ENCODE measurements around the gene GEMIN8.

Gene GEMIN8

DNA sequence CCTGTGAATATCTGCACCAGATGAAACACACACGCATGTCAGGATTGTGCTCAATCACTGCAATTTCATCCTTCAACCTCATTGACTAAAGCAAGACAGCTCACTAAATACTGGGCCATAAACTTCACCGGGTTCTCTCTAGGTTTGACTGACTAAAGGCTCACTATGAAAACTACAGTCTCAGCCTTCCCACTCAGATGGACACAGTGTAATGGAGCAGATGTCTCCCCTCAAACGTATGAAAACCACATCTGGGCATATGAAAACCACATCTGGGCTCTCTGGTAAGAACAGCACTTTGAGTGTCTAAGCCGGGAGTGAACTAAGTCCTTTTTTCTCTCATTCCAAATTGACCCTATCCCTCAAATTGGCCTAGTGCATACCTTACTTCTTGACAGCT, 15.2 kb downstream of the GEMIN8 start:
- CTCF ChIA-PET = no interaction called here
- TF ChIP-seq, protein P1, sequence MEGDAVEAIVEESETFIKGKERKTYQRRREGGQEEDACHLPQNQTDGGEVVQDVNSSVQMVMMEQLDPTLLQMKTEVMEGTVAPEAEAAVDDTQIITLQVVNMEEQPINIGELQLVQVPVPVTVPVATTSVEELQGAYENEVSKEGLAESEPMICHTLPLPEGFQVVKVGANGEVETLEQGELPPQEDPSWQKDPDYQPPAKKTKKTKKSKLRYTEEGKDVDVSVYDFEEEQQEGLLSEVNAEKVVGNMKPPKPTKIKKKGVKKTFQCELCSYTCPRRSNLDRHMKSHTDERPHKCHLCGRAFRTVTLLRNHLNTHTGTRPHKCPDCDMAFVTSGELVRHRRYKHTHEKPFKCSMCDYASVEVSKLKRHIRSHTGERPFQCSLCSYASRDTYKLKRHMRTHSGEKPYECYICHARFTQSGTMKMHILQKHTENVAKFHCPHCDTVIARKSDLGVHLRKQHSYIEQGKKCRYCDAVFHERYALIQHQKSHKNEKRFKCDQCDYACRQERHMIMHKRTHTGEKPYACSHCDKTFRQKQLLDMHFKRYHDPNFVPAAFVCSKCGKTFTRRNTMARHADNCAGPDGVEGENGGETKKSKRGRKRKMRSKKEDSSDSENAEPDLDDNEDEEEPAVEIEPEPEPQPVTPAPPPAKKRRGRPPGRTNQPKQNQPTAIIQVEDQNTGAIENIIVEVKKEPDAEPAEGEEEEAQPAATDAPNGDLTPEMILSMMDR (IDR thresholded peaks at IDR 0.05; ENCODE audit: insufficient read depth, low read length, missing control alignments) = no peak
- H3K4me3 ChIP-seq (ENCODE audit: low read depth, low read length) = no peak overlapping the region
- no peak for DNase-seq (ENCODE audit: low read depth, low spot score)
- POLR2A ChIA-PET = no interaction called here

DNA sequence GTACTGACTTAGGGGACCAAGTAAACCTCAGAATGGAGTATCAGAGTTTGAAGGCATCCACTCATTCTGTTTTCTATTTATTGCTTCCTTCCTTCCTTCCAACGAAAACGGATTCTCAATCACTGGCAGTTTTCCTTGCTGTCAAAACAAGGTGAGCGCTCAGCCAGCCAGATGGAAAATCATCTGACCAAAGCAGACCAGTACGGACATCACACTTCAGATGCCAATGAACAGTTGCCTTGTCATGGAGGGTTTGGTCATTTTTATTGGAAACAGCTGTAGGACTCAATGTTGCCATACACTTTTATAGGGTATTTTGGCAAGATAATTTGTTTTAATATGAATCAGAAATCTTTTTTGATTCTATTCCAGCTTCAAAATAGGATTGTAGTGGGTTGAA, 16.6 kb downstream of the GEMIN8 start:
- DNase-seq (ENCODE audit: low read depth, low spot score) = no peak

DNA sequence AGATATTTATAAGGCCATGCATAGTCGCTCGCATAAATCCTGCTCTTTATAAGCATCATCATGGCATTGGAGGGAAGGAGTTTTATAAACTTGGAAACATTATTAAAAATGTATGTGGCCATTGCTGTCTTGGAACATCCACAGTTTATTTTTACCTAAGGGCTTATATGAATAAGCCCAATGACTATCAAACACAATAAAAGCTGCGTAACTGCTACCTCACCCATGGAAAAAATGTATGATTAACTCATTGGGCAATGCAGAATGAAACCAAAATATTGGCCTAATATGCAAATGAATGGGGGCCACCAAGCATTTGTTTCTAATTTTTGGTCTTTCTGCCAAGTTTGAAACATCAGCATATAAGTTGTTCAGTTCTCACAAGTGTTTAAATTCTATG, 19.1 kb downstream of the GEMIN8 start:
- POLR2A ChIA-PET = no interaction called here
- no peak overlapping the region for H3K4me3 ChIP-seq (ENCODE audit: low read depth, low read length)
- CTCF ChIA-PET = no interaction called here
- DNase-seq (ENCODE audit: low read depth, low spot score) = no peak
- TF ChIP-seq, protein P1 (IDR thresholded peaks at IDR 0.05; ENCODE audit: insufficient read depth, low read length, missing control alignments) = no peak

More for the DNA sequence above, 16.6 kb downstream of the GEMIN8 start:
- ChIA-PET POLR2A (no interaction called here), CTCF (no interaction called here)
- TF ChIP-seq, protein P1 (IDR thresholded peaks at IDR 0.05; ENCODE audit: insufficient read depth, low read length, missing control alignments) = no peak
- no peak overlapping the region for H3K4me3 ChIP-seq (ENCODE audit: low read depth, low read length)

DNA sequence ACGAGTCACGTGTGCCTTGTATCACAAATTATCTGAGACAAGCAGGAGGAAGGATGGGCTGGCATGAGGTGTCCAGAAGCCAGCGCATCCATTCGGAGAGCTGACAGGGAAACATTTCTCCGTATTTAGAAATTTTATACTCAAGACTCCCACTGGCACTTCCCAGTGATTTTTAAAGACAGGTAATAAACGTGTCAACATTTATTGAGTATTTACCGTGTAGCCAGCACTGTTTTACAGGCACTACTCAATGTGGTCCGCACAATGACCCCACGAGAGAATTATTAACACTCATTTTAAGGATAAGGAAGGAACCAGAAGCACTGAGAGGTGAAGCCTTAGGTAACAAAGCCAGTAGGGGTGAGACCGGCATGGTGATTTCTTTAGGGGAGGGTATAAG, 23.2 kb downstream of the GEMIN8 start:
- DNase-seq (ENCODE audit: low read depth, low spot score) = no peak
- POLR2A ChIA-PET = no interaction called here
- TF ChIP-seq, protein P1 (IDR thresholded peaks at IDR 0.05; ENCODE audit: insufficient read depth, low read length, missing control alignments) = no peak
- CTCF ChIA-PET = no interaction called here
- no peak overlapping the region for H3K4me3 ChIP-seq (ENCODE audit: low read depth, low read length)

DNA sequence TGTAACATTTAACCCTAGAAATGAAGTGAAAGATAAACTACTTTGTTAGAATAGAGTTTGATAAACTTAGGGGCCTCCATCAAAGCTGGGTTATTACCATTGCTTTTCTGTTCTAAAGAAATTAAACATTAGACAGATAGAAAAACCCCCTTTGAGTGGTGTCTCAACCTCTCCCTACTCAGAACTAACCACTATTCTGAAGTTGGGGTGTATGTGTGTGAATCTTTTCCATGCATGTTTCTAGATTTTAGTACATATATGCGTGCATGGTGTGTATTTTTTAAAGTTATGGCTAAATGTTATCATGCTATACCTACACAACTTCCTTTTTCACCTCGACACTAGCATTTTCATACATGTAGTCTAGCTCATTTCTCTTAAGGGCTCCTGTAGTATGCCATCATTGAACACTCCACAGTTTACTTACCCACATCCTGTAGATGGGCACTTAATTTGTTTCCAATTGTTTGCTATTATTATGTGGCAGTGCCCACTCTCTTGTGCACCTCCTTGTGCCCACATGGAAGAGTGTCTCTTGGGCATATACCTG, 25.7 kb downstream of the GEMIN8 start:
- H3K4me3 ChIP-seq (ENCODE audit: low read depth, low read length) = no peak overlapping the region
- CTCF ChIA-PET = no interaction called here
- POLR2A ChIA-PET = no interaction called here
- TF ChIP-seq, protein P1 (IDR thresholded peaks at IDR 0.05; ENCODE audit: insufficient read depth, low read length, missing control alignments) = no peak
- DNase-seq (ENCODE audit: low read depth, low spot score) = no peak

DNA sequence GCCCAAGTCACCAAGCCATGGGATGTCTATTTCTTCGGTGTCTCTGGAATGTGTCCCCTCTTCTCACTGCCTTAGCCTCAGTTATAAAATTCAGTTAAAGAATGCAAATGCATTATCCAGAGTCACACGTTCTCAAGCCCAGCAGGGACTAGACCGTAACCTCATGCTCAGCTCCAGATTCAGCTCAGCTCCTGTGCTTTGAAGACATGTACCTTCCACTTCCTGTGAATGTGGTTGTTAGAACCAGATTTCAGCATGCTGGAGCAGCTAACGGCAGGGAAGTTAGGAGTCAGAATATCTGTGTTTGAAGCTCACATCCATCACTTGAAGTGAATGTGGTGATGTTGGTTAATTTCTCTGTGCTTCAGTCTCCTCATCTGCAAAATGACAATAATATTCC, 26.7 kb downstream of the GEMIN8 start:
- no peak for DNase-seq (ENCODE audit: low read depth, low spot score)
- TF ChIP-seq, protein P1 (IDR thresholded peaks at IDR 0.05; ENCODE audit: insufficient read depth, low read length, missing control alignments) = no peak
- ChIA-PET POLR2A (no interaction called here), CTCF (no interaction called here)
- no peak overlapping the region for H3K4me3 ChIP-seq (ENCODE audit: low read depth, low read length)

All from AG04449 (cell line).